ENCODE results near the gene RAPGEF4.

DNA sequence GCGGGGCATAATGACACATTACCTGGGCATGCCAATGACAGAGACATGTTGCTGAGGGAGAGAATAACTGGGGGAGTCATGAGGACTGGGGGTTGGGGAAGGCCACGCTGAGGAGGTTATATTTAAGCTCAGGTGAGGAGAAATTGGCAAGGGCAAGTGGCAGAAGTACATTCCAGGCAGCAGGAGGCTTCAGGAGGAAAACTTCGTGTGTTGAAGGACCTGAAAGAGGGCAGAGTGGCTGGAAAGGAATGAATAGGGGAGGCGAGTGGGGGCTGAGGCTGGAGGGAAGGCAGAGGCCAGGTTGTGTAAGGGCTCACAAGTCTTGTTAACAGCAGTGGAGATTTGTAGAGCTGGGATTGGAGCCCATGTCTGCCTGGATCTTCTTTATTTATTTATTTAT lies 166.3 kb downstream of the RAPGEF4 start:
- no peak for TF ChIP-seq CTCF (IDR thresholded peaks at IDR 0.05)
- TF ChIP-seq POLR2A (IDR thresholded peaks at IDR 0.05) = no peak
